Measurements from ENCODE around the gene OSGIN1.

The OSGIN1 gene

GRCh38 chr16:83964684-83965443, 11.8 kb downstream of the OSGIN1 start:
- H3K9me3 ChIP-seq, result no peaks in the 10 kb centered on the region
- H3K4me3 ChIP-seq, result no peak overlapping the region
- intact Hi-C loops (cut with DNase I; ENCODE audit: low total_unique reads), result loop anchor here (5.0 to 10.0 kb wide), 2 partner anchors 97 to 220 kb away; partner anchors contain the start of gene TAF1C
- no peak for TF ChIP-seq CTCF (IDR thresholded peaks at IDR 0.05)
- H3K4me1 ChIP-seq, result peaks cover 0 to 23% (median 13%) of the 10 kb centered on the region in 4 donors
- H3K36me3 ChIP-seq, result peaks cover 20 to 64% (median 54%) of the 10 kb centered on the region in 3 donors
- H3K27me3 ChIP-seq, result peaks cover 0 to 18% of the 10 kb centered on the region in 2 donors
- DNase-seq, result no peak
- H3K27ac ChIP-seq, result no peak overlapping the region

GRCh38 chr16:83965444-83966152, 12.6 kb downstream of the OSGIN1 start:
- Histone ChIP-seq H3K36me3 (peaks cover 13 to 57% (median 47%) of the 10 kb centered on the region in 3 donors), H3K4me1 (peaks cover 0 to 23% (median 13%) of the 10 kb centered on the region in 4 donors), H3K27ac (no peak overlapping the region), H3K4me3 (no peak overlapping the region), H3K27me3 (peaks cover 0 to 24% of the 10 kb centered on the region in 2 donors), H3K9me3 (no peaks in the 10 kb centered on the region)
- DNase-seq, result no peak
- intact Hi-C loops (cut with DNase I; ENCODE audit: low total_unique reads), result loop anchor here (5.0 to 10.0 kb wide), 2 partner anchors 97 to 219 kb away; partner anchors contain the start of gene TAF1C
- TF ChIP-seq CTCF (IDR thresholded peaks at IDR 0.05), result no peak

GRCh38 chr16:83966153-83966696, 13.2 kb downstream of the OSGIN1 start:
- no peak overlapping the region for H3K4me3 ChIP-seq
- H3K36me3 ChIP-seq, result peaks cover 10 to 50% (median 41%) of the 10 kb centered on the region in 3 donors
- H3K9me3 ChIP-seq, result no peaks in the 10 kb centered on the region
- intact Hi-C loops (cut with DNase I; ENCODE audit: low total_unique reads), result loop anchor here (5.0 to 10.0 kb wide), 2 partner anchors 96 to 219 kb away; partner anchors contain the start of gene TAF1C
- no peak overlapping the region for H3K27ac ChIP-seq
- H3K27me3 ChIP-seq, result peaks cover 0 to 24% of the 10 kb centered on the region in 2 donors
- DNase-seq, result no peak
- TF ChIP-seq CTCF (IDR thresholded peaks at IDR 0.05), result no peak
- H3K4me1 ChIP-seq, result peaks cover 0 to 23% (median 13%) of the 10 kb centered on the region in 4 donors

- DNase-seq, result no peak
- Histone ChIP-seq H3K36me3 (peaks cover 10 to 42% (median 35%) of the 10 kb centered on the region in 3 donors), H3K27me3 (peaks cover 0 to 24% of the 10 kb centered on the region in 2 donors), H3K27ac (no peak overlapping the region), H3K9me3 (no peaks in the 10 kb centered on the region), H3K4me3 (no peak overlapping the region), H3K4me1 (peaks cover 0 to 23% (median 13%) of the 10 kb centered on the region in 4 donors)
- TF ChIP-seq CTCF (IDR thresholded peaks at IDR 0.05), result no peak
- intact Hi-C loops (cut with DNase I; ENCODE audit: low total_unique reads), result loop anchor here (5.0 to 10.0 kb wide), 2 partner anchors 95 to 218 kb away; partner anchors contain the start of gene TAF1C
Measured at GRCh38 chr16:83967091-83967490, 14.1 kb downstream of the OSGIN1 start.

- H3K9me3 ChIP-seq, result no peaks in the 10 kb centered on the region
- no peak for DNase-seq
- intact Hi-C loops (cut with DNase I; ENCODE audit: low total_unique reads), result loop anchor here (5.0 to 10.0 kb wide), 2 partner anchors 94 to 217 kb away; partner anchors contain the start of gene TAF1C
- peak; percentile 29 to 64 for TF ChIP-seq CTCF (IDR thresholded peaks at IDR 0.05)
- H3K27ac ChIP-seq, result no peak within 1 kb of the TSS
- H3K36me3 ChIP-seq, result peaks cover 10 to 34% (median 27%) of the 10 kb centered on the region in 3 donors
- peaks cover 0 to 23% (median 13%) of the 10 kb centered on the region in 4 donors for H3K4me1 ChIP-seq
- peaks cover 0 to 24% of the 10 kb centered on the region in 2 donors for H3K27me3 ChIP-seq
- H3K4me3 ChIP-seq, result peak within 1 kb of the TSS; percentile 31 to 44
Measured at GRCh38 chr16:83967838-83968305, 14.8 kb downstream of the OSGIN1 start, which contains the start of gene NECAB2. NECAB2 (plus strand) TSS chr16:83968244; CDS start chr16:83968649, 405 bp downstream.
